ENCODE results near the gene GRIK4.

Gene GRIK4

GRCh38 chr11:120816176-120816575 lies 304.6 kb downstream of the GRIK4 start:
- Mint-ChIP-seq H3K27me3 (peaks cover 36% of the 10 kb centered on the region), H3K4me1 (ENCODE audit: low read depth) (no peaks in the 10 kb centered on the region), H3K36me3 (ENCODE audit: low read depth) (no peaks in the 10 kb centered on the region), H3K27ac (no peak overlapping the region), H3K4me3 (no peak overlapping the region), H3K9me3 (no peaks in the 10 kb centered on the region)

GRCh38 chr11:120816711-120817110 lies 305.2 kb downstream of the GRIK4 start:
- no peak overlapping the region for H3K27ac Mint-ChIP-seq
- no peaks in the 10 kb centered on the region for H3K4me1 Mint-ChIP-seq (ENCODE audit: low read depth)
- no peak overlapping the region for H3K4me3 Mint-ChIP-seq
- peaks cover 39% of the 10 kb centered on the region for H3K27me3 Mint-ChIP-seq
- no peaks in the 10 kb centered on the region for H3K36me3 Mint-ChIP-seq (ENCODE audit: low read depth)
- no peaks in the 10 kb centered on the region for H3K9me3 Mint-ChIP-seq

- Mint-ChIP-seq H3K9me3 (no peaks in the 10 kb centered on the region), H3K4me3 (no peak overlapping the region), H3K27ac (no peak overlapping the region), H3K36me3 (ENCODE audit: low read depth) (no peaks in the 10 kb centered on the region), H3K27me3 (peaks cover 40% of the 10 kb centered on the region), H3K4me1 (ENCODE audit: low read depth) (no peaks in the 10 kb centered on the region)
These were observed 305.6 kb downstream of the GRIK4 start for GRCh38 chr11:120817158-120817557.

GRCh38 chr11:120818097-120818496 lies 306.5 kb downstream of the GRIK4 start:
- Mint-ChIP-seq H3K4me1 (ENCODE audit: low read depth) (no peaks in the 10 kb centered on the region), H3K9me3 (no peaks in the 10 kb centered on the region), H3K36me3 (ENCODE audit: low read depth) (no peaks in the 10 kb centered on the region), H3K27me3 (peaks cover 40% of the 10 kb centered on the region), H3K4me3 (no peak overlapping the region), H3K27ac (no peak overlapping the region)

GRCh38 chr11:120819003-120819402 lies 307.5 kb downstream of the GRIK4 start:
- Mint-ChIP-seq H3K36me3 (ENCODE audit: low read depth) (no peaks in the 10 kb centered on the region), H3K4me3 (no peak overlapping the region), H3K27ac (no peak overlapping the region)

GRCh38 chr11:120819437-120820365 lies 308.2 kb downstream of the GRIK4 start:
- H3K9me3 Mint-ChIP-seq = no peaks in the 10 kb centered on the region
- no peaks in the 10 kb centered on the region for H3K36me3 Mint-ChIP-seq (ENCODE audit: low read depth)
- H3K27ac Mint-ChIP-seq = no peak overlapping the region
- no peak overlapping the region for H3K4me3 Mint-ChIP-seq
- peaks cover 40% of the 10 kb centered on the region for H3K27me3 Mint-ChIP-seq
- no peaks in the 10 kb centered on the region for H3K4me1 Mint-ChIP-seq (ENCODE audit: low read depth)

More at GRCh38 chr11:120819003-120819402, 307.5 kb downstream of the GRIK4 start:
- no peaks in the 10 kb centered on the region for H3K9me3 Mint-ChIP-seq
- H3K27me3 Mint-ChIP-seq = peaks cover 40% of the 10 kb centered on the region
- no peaks in the 10 kb centered on the region for H3K4me1 Mint-ChIP-seq (ENCODE audit: low read depth)

GRCh38 chr11:120823159-120823558 lies 311.6 kb downstream of the GRIK4 start:
- Mint-ChIP-seq H3K36me3 (ENCODE audit: low read depth) (no peaks in the 10 kb centered on the region), H3K27me3 (peaks cover 35% of the 10 kb centered on the region), H3K4me3 (no peak overlapping the region), H3K27ac (no peak overlapping the region), H3K9me3 (no peaks in the 10 kb centered on the region), H3K4me1 (ENCODE audit: low read depth) (no peaks in the 10 kb centered on the region)

GRCh38 chr11:120824242-120824641 lies 312.7 kb downstream of the GRIK4 start:
- Mint-ChIP-seq H3K27ac (no peak overlapping the region), H3K4me1 (ENCODE audit: low read depth) (no peaks in the 10 kb centered on the region), H3K9me3 (no peaks in the 10 kb centered on the region), H3K4me3 (no peak overlapping the region), H3K27me3 (peaks cover 26% of the 10 kb centered on the region), H3K36me3 (ENCODE audit: low read depth) (no peaks in the 10 kb centered on the region)

GRCh38 chr11:120827198-120827597 lies 315.6 kb downstream of the GRIK4 start:
- Mint-ChIP-seq H3K4me3 (no peak overlapping the region), H3K9me3 (no peaks in the 10 kb centered on the region), H3K27me3 (peaks cover 5% of the 10 kb centered on the region), H3K4me1 (ENCODE audit: low read depth) (no peaks in the 10 kb centered on the region), H3K36me3 (ENCODE audit: low read depth) (no peaks in the 10 kb centered on the region), H3K27ac (no peak overlapping the region)

- Mint-ChIP-seq H3K4me3 (no peak overlapping the region), H3K9me3 (no peaks in the 10 kb centered on the region)
These were observed 316.3 kb downstream of the GRIK4 start for GRCh38 chr11:120827820-120828219.

GRCh38 chr11:120828847-120829246 lies 317.3 kb downstream of the GRIK4 start:
- Mint-ChIP-seq H3K27ac (no peak overlapping the region), H3K27me3 (peaks cover 13% of the 10 kb centered on the region), H3K9me3 (no peaks in the 10 kb centered on the region), H3K4me3 (no peak overlapping the region), H3K4me1 (ENCODE audit: low read depth) (no peaks in the 10 kb centered on the region), H3K36me3 (ENCODE audit: low read depth) (no peaks in the 10 kb centered on the region)

More at GRCh38 chr11:120827820-120828219, 316.3 kb downstream of the GRIK4 start:
- H3K27me3 Mint-ChIP-seq = peaks cover 5% of the 10 kb centered on the region
- H3K27ac Mint-ChIP-seq = no peak overlapping the region
- no peaks in the 10 kb centered on the region for H3K4me1 Mint-ChIP-seq (ENCODE audit: low read depth)
- no peaks in the 10 kb centered on the region for H3K36me3 Mint-ChIP-seq (ENCODE audit: low read depth)

- no peak overlapping the region for H3K27ac Mint-ChIP-seq
- H3K4me1 Mint-ChIP-seq (ENCODE audit: low read depth) = no peaks in the 10 kb centered on the region
- H3K36me3 Mint-ChIP-seq (ENCODE audit: low read depth) = no peaks in the 10 kb centered on the region
- peaks cover 11% of the 10 kb centered on the region for H3K27me3 Mint-ChIP-seq
- H3K9me3 Mint-ChIP-seq = no peaks in the 10 kb centered on the region
- no peak overlapping the region for H3K4me3 Mint-ChIP-seq
These were observed 318.6 kb downstream of the GRIK4 start for GRCh38 chr11:120830085-120830620.

- Mint-ChIP-seq H3K4me3 (no peak overlapping the region), H3K4me1 (ENCODE audit: low read depth) (peaks cover 10% of the 10 kb centered on the region), H3K27ac (no peak overlapping the region), H3K27me3 (peaks cover 12% of the 10 kb centered on the region), H3K9me3 (no peaks in the 10 kb centered on the region), H3K36me3 (ENCODE audit: low read depth) (no peaks in the 10 kb centered on the region)
These were observed 321.1 kb downstream of the GRIK4 start for GRCh38 chr11:120832481-120833238.

GRCh38 chr11:120834686-120835210 lies 323.2 kb downstream of the GRIK4 start:
- no peak overlapping the region for H3K27ac Mint-ChIP-seq
- no peaks in the 10 kb centered on the region for H3K9me3 Mint-ChIP-seq
- no peak overlapping the region for H3K4me3 Mint-ChIP-seq
- peaks cover 14% of the 10 kb centered on the region for H3K27me3 Mint-ChIP-seq
- H3K36me3 Mint-ChIP-seq (ENCODE audit: low read depth) = no peaks in the 10 kb centered on the region
- H3K4me1 Mint-ChIP-seq (ENCODE audit: low read depth) = peaks cover 10% of the 10 kb centered on the region
